Fibroblast of the conjunctiva (primary cell): Measurements from ENCODE around the gene TNRC6A.
"Not testable (repeated sequence)": the region's sequence is repeated elsewhere in the genome, so short reads cannot be mapped to it uniquely, and the experiment has no call there.

Experiments
- DNase-seq: peaks from one replicate; pipeline ENCODE4 v3.0.0-alpha.2; 2010; ENCODE audit warnings: low read depth

The TNRC6A gene

DNA sequence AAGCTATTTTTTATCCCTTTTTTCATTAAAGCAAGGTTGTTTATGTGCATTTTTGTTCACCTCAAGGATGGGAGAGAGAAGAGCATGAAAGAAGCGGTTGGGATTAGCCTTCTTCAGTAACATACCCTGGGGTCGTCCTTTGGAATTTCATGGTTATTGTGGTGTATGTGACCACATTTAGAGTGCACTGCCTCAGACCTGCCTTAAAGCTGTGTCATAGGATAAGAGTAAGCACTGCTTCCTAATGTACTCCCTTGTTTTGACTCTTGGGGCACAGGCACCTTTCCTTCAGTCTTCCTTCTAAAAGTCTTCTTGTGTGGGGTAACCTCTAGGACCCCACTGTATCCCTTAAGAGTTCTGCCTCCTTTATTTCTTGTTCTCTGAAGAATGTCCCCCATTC, 28.9 kb downstream of the TNRC6A start:
- DNase-seq = no peak

DNA sequence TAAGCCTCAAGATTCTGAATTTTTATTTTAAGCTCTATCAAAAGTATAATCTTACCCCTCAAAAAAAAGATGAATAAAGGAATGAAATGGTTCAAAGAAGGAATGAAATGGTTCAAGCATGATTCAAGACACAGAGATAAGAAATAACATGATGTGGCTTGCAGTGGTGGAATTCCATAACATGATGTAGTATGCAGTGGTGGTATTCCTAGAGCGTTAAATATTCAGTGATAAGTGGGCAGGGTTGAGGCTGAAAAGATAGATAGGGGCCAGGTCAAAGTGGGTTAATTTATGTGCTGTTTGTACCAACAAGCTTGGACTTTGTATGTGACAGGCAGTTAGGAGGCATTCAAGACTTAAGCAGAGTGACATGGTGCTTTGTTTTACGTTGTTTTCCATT, 29.6 kb downstream of the TNRC6A start:
- no peak for DNase-seq

DNA sequence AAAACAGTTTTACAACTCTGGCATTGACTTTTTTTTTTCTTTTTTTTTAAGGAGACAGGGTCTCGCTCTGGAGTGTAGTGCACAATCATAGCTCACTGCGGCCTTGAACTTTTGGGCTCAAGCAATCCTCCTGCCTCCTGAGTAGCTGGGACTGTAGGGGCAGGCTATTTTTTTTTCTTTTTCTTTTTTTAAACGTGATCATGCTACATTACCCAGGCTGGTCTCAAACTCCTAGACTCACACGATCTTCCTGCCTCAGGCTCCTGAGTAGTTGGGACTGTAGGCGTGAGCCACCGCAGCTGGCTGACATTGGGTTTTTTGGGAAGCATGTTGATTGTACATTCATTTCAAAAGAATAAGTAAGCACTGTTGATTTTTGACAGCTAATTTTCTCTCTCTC, 32.1 kb downstream of the TNRC6A start:
- no peak for DNase-seq

DNA sequence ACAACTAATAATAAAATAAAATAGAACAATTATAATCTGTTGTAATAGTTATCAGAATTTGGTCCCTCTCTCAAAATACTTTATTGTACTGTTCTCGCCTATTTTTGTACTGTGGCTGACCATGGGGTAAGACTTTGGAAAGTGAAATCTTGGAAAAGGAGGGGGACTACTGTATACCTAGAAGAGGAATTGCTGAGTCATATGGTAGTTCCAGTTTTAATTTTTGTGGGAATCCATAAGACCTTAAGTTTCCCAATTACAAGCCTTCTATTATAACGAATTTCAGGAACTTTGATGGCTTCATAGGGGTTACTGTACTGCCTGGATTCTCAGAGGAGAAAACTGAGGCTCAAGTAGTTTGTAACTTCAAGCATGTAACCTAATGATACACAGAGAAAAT, 35.5 kb downstream of the TNRC6A start:
- no peak for DNase-seq

DNA sequence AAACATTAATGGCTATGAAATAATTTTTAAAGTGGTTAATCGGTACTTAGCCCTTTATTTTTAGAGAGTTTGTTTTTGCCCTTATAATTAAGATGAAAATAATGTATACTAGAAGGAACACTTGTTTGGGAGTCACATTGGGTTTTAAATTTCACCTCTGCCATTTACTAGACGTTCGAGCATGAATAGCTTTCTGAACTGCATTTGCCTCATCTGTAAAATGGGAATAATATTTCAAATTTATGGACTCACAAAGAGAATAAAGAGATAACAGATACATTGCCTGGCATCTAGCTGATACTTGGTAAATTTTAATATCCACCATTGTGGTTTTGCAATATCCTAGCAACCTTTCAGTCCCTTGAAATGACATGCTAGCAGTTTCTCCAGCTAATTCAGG, 36.6 kb downstream of the TNRC6A start:
- no peak for DNase-seq

DNA sequence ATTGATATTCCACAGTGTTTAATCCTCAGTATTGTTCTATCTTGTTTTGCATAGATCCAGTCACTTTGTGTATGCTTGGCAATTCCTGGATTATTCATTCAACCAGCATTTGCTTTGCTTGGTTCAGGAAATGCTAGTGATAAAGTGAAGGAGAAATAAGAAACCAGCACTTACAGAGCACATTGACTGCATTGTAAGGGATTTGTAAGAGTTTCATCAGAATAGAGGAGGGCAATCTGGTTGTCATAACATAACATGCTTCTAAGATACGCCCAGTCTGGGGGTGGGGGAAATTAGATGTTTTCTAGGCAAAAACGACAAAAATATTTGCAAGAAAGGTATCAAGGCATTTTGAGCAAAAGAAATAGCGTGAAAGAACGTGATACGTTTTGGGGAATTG, 40.4 kb downstream of the TNRC6A start:
- DNase-seq = peak; percentile 79

DNA sequence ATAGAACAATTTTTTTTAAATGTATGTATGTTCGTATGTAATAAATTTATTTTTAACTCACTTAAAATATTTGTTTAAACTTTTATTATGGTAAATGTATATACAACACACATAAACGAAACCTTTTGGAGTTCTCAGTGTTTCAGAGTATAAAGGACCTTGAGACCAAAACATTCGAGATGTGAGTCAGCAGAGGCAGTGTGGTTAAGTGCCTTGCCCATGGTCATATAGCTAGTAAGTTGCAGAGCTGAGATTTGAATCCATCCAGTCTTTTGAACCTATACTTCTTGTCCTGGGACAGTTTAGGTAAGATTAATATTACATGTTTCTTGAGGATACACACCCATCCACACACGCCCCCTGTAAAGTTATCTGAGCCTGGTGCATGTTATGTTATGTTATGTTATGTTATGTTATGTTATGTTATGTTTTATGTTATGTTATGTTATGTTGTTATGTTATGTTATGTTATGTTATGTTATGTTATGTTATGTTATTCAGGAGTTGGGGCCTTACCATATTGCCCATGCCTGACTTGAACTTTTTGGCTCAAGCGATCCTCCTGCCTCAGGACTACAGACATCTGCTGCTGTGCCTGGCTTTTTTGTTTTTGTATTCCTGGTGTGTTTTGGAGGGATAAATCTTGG, 41.8 kb downstream of the TNRC6A start:
- no peak for DNase-seq

DNA sequence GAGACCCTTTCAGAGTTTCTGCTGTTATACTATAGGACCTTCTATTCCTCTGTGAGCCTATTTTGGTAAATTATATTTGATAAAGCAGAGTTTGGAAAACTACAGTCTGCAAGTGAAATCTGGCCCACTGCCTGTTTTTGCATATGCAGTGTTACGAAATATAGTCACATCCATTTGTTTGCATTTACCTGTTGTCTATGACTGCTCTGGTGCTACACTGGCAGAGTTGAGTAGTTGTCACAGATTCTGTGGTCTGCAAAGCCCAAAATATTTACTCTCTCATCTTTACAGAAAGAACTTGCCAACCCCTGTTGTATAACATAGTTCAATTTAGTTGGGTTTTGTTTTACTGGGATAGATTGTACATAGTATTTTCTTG, 42.3 kb downstream of the TNRC6A start:
- no peak for DNase-seq

DNA sequence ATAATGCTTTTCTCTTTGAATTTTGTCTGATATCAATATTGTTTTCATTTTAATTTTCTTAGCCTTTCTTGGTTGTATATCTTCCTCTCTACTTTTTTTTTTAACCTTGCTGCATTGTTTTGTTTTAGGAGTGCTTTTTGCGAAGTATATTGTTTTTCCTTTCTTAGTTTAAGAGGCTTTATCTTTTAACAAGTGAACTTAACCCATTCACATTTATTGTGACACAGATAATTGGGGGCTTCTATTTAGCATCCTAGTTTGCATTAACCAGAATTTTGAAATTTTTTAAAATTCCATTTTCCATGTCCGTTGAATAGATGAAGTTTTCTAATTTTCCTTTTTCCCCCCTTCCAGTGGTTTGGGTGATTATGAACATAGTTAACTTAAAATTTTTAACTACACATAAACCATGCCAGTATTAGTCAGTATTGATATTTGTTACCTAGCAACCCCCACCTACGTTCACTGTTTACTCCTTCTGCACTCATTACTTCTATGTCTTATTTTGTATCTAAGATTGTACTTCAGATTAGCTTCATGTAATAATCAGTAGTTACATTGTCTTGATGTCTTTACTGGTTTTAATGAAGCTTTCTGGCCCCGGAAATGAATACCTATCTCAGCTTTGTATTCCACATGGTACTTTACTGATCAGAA, 44.4 kb downstream of the TNRC6A start:
- no peak for DNase-seq

DNA sequence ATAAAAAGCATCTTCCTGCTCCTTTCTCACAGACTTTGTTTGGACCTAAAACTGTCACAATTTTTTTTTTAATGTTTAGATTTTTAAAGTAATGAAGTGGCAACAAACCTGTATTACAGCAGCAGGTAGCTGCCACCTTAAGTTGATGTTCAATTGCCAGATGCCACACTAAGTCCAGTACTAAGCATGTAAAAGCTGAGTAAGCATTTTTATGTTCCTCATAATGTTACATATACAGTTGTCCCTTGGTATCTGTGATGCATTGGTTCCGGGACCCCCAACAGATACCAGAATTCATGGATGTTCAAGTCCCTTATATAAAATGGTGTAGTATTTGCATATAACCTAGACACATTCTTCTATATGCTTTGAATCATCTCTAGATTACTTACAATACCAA, 45.1 kb downstream of the TNRC6A start:
- DNase-seq = no peak

DNA sequence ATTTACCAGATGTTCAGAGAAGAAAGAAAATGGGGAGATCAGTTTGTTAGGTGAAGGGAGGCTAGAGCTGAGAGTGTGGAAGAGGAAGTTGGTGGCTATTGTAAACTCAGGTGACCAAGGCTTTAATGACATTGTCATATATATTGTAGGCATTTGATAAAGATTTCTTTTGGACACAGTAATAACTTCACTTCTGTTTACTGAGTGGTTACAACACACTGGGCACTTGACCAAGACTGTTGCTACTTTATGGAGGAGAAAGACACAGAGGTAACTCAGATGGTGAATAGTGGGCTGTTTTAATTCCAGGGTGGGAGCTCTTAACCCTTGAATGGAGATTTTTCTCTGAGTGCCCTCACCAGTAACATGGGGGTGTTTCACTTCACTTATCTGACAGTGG, 46.0 kb downstream of the TNRC6A start:
- DNase-seq = no peak

DNA sequence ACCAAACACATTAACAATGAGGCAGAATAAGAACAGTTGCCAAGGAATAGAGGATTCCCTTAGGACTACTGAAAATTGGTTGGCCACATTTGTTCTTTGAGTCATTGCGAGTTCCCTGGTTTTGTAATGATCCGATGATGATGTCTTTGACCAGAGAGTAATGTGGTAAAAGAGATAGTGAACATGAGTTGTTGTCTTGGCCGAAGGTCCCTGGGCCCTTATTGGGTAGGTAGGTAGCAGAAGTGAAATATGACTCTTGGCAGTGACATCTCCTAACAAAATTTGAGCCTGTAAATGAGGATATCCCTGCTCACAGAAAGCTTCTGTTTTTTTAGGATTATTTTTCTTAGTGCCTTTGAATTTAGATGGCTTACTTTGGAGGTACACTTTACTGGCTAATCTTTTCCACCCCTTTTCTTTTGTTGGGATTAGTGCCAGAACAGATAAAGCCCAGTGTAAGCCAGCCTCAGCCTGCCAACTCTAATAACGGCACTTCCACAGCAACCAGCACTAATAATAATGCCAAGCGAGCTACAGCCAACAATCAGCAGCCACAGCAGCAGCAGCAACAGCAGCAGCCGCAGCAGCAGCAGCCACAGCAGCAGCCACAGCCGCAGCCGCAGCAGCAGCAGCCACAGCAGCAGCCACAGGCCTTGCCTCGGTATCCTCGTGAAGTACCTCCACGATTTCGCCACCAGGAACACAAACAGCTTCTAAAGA, 47.2 kb downstream of the TNRC6A start:
- DNase-seq = peak; percentile 18

DNA sequence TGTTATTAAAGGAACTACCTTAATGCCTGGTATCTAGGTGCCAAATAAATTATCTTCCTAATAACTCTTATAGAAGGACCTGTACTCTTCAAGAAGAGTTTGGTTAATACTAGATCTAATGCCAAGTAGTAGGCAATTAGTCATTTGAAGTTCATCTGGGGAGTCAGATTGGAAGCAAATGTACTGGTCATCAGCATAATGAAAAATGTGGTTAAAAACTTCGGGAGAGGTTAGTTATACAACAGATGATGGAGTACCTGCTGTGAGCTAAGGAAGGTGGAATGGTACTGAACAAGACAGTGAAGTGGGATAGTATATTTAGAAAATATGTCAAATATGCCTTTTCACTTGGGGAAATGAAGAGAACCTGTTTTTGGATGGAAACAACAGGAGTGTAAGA, 49.2 kb downstream of the TNRC6A start:
- DNase-seq = no peak

DNA sequence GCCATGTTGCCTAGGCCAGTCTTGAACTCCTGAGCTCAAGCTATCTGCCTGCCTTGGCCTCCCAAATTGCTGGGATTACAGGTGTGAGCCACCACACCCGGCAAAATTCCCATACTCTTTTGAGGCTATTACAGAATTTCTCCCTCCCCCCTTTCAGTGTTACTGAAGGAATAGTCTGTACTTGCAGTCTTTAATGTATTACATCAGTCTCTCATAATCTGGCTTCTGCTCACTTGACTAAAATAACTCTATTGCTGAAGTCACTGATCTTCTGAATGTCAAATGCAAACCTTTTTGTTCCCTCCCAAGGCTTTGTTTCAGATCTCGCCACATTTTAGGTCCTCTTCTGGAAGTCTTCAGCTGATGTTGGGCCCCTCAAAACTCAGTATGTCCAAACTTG, 51.8 kb downstream of the TNRC6A start:
- no peak for DNase-seq

DNA sequence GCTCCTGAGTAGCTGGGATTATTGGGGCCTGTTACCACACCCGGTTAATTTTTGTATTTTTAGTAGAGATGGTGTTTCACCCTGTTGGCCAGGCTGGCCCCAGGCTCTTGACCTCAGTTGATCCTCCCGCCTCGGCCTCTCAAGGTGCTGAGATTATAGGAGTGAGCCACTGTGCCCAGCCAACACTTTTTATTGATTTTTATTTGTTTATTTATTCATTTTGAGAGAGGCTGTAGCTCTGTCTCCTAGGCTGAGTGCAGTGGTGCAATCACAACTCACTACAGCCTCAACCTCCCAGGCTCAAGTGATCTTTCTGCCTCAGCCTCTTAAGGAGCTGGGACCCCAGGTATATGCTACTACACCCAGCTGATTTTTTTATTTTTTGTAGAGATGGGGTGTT, 54.7 kb downstream of the TNRC6A start:
- no peak for DNase-seq

DNA sequence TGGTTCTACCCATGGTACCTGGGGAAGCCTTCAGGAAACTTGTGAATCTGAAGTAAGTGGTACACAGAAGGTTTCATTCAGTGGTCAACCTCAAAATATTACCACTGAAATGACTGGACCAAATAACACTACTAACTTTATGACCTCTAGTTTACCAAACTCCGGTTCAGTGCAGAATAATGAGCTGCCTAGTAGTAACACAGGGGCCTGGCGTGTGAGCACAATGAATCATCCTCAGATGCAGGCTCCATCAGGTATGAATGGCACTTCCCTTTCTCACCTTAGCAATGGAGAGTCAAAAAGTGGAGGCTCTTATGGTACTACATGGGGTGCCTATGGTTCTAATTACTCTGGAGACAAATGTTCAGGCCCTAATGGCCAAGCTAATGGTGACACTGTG, 60.4 kb downstream of the TNRC6A start:
- DNase-seq = no peak

DNA sequence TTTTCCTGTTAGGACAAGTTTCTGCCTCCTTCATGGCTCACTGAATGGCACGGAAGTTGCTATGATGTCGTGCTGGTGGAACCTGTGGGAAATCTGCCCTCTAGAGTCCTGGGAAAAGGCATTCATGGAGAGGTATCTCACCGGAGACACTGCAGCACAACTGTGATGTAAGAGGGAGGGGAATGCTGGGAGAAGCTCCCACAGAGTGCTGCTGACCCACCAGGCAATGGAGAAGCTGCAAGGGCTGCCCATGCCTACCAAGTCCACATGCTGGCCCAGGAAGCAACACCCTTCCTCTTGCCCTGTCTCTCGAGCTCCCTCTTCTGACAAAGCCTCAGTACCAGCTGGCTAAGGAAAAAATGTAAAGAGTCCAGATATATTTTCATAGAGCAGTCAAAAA, 71.1 kb downstream of the TNRC6A start:
- DNase-seq = peak; percentile 22

DNA sequence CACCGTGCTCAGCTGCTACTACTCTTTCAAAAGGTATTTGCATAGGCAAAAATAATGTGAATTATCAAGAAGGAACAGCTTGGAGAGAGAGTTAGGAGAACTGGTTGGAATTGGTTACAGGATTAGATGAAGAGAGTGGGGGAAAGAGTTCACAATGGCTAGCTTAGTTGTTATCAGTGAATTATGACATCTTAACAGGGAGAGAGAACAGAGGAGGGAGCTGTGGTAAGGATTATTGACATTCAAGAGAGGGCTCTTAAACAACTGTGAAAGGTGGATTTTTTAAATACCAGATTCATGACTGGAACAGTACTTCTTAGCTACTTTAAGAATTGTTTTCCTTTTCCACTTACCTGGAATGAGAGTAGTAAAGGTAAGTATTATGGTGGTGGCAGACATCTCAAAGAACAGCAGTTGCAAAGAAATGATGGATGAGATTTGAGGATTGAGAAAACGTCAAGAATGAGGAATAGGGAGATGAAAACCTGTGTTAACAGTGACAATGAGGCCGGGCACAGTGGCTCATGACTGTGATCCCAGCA, 72.4 kb downstream of the TNRC6A start:
- no peak for DNase-seq

DNA sequence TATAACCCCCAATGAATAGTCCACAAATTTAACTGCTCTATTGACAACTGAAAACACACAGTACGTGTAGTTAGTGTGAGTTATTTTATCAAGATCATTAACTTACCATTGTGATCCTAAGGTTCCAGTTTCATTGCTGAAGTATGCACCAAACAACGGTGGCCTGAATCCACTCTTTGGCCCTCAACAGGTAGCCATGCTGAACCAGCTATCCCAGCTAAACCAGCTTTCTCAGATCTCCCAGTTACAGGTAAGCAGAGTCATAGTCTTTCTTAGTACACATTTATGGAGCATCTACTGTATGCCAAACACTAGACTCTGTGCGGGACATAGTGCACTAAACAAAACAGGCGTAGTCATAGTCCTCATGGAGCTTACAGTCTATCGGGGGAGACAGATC, 76.0 kb downstream of the TNRC6A start:
- no peak for DNase-seq

DNA sequence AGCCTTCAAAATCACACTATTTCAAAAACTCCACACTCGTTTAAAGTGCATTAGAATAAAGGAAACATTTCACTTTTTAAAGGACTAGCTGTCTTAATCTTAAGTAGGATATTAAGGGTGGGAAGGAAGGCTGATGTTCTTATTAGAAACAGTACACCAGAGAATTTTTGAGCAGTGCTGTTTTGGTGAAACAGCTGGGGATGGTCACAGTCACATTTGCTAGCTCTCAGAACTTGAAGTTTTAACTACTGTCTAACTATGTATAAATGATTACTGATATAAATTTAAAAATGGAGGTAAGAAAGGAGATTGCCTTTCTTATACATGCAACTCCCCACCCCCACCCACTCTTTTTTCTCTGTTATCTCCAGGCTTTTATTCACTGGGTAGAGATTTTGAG, 77.8 kb downstream of the TNRC6A start:
- no peak for DNase-seq

DNA sequence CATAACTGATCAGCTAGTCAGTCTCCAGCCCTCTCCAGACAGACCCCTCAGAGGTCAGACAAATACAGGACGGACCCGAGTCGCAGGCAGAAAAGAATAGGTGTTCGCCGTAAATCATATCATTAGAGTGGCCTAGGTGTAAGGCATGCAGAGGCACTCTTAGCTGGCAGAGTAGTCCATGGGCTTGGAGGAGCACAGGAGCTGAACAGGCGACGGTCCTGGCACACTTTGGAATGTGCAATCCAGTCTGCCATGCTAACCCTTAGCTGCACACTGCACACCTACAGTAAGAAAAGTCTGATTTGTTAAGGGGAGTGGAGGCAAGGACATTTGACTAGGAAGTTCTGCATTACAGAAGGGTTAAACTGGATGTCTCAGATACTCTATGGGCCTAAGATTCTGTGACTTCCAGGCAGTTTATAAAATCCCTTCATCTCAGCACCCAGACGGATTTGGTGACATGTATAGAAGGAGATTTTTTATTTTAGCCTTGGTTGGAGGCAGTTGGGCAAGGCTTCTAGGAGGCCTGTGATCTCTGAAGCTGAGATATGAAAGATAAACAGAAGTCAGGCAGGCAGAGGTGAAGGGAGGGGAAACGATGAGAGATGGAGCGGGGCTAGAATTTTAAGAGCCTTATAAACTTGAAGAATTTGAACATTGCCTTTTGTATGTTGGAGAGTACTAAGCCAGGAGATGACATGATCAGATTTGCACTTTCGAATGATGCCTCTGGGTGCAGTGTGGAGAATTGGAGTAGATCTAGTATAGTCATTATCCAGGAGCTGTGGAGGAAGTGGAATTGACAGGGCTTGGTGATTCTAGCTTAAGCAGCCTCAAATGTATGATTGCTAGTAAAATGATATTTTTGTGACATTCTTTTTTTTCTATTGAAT, 81.7 kb downstream of the TNRC6A start:
- no peak for DNase-seq

DNA sequence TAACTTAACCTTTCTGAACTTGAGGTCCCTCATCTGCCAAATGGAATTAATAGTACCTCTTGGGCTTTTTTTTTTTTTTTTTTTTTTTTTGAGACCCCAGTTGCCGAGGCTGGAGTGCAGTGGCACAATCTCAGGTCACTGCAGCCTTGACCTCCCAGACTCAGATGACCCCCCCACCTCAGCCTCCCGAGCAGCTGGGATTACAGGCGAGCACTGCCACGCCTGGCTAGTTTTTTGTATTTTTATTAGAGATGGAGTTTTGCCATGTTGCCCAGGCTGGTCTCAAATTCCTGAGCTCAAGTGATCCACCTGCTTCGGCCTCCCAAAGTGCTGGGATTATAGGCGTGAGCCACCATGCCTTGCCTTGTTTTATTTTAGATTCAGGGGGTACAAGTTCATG, 83.4 kb downstream of the TNRC6A start:
- not testable (repeated sequence) for DNase-seq
